Trophoblast cell (in vitro differentiated cells and primary cell): ENCODE results near the gene PLXNA3.

ENCODE experiments used
- DNase-seq, 2 donors: peaks; one replicate each; pipeline ENCODE4 v3.0.0-alpha.2; 2016
- H2AFZ ChIP-seq: 2 replicates; pipeline ENCODE4 v1.6.1; 2013; ENCODE audit warnings: low read length, moderate library complexity, mild to moderate bottlenecking; ENCODE audit not compliant: insufficient read depth, poor library complexity
- H2AK5ac ChIP-seq: 2 replicates; pipeline ENCODE4 v1.6.1; 2013; ENCODE audit warnings: mild to moderate bottlenecking, low read length
- H2BK120ac ChIP-seq: 2 replicates; pipeline ENCODE4 v1.6.1; 2013; ENCODE audit warnings: low read length, mild to moderate bottlenecking, moderate library complexity; ENCODE audit not compliant: insufficient read depth, poor library complexity
- H2BK12ac ChIP-seq: 2 replicates; pipeline ENCODE4 v1.6.1; 2013; ENCODE audit warnings: mild to moderate bottlenecking, low read length, moderate library complexity
- H2BK5ac ChIP-seq: 2 replicates; pipeline ENCODE4 v1.6.1; 2013; ENCODE audit warnings: low read length, low read depth, moderate library complexity, mild to moderate bottlenecking; ENCODE audit not compliant: poor library complexity
- H3K14ac ChIP-seq: 2 replicates; pipeline ENCODE4 v1.6.1; 2013; ENCODE audit warnings: mild to moderate bottlenecking, low read length
- H3K18ac ChIP-seq: 2 replicates; pipeline ENCODE4 v1.6.1; 2013; ENCODE audit warnings: mild to moderate bottlenecking, low read length
- H3K23ac ChIP-seq: 2 replicates; pipeline ENCODE4 v1.6.1; 2013; ENCODE audit warnings: low read length
- H3K27ac ChIP-seq: 2 replicates; pipeline ENCODE4 v1.5.1; 2013; ENCODE audit warnings: low read depth, mild to moderate bottlenecking, inconsistent platforms, low read length, moderate library complexity
- H3K27me3 ChIP-seq: 2 replicates; pipeline ENCODE4 v1.6.1; 2013; ENCODE audit warnings: inconsistent platforms, mild to moderate bottlenecking, low read length, moderate library complexity; ENCODE audit not compliant: insufficient read depth
- H3K36me3 ChIP-seq, 2 experiments: 1 replicate in 1 of 2; 2 replicates in 1 of 2; pipeline ENCODE4 v1.6.1; 2013; ENCODE audit warnings: low read length in 2 of 2, mild to moderate bottlenecking in 2 of 2, moderate library complexity in 1 of 2; ENCODE audit not compliant: insufficient read depth in 2 of 2, control insufficient read depth in 1 of 2
- H3K4ac ChIP-seq: 2 replicates; pipeline ENCODE4 v1.6.1; 2013; ENCODE audit warnings: low read depth, mild to moderate bottlenecking, low read length, moderate library complexity
- H3K4me1 ChIP-seq, 2 experiments: 1 replicate in 1 of 2; 2 replicates in 1 of 2; pipeline ENCODE4 v1.6.1; 2013; ENCODE audit warnings: low read length in 2 of 2, mild to moderate bottlenecking in 2 of 2, moderate library complexity in 1 of 2; ENCODE audit not compliant: insufficient read depth in 2 of 2, control insufficient read depth in 1 of 2
- H3K4me2 ChIP-seq: 2 replicates; pipeline ENCODE4 v1.6.1; 2013; ENCODE audit warnings: inconsistent platforms, mild to moderate bottlenecking, low read length, moderate library complexity
- H3K4me3 ChIP-seq: 2 replicates; pipeline ENCODE4 v1.5.1; 2013; ENCODE audit warnings: mild to moderate bottlenecking, low read depth, low read length, inconsistent platforms
- H3K79me1 ChIP-seq: one replicate; pipeline ENCODE4 v1.6.1; 2013; ENCODE audit warnings: low read length
- H3K79me2 ChIP-seq: 2 replicates; pipeline ENCODE4 v1.6.1; 2013; ENCODE audit warnings: low read length, mild to moderate bottlenecking; ENCODE audit not compliant: control insufficient read depth, insufficient read depth, poor library complexity
- H3K9ac ChIP-seq: 2 replicates; pipeline ENCODE4 v1.6.1; 2013; ENCODE audit warnings: mild to moderate bottlenecking, low read length
- H3K9me3 ChIP-seq: 2 replicates; pipeline ENCODE4 v1.6.1; 2013; ENCODE audit warnings: low read depth, mild to moderate bottlenecking, control low read depth, inconsistent platforms, low read length; ENCODE audit not compliant: insufficient read depth
- H4K12ac ChIP-seq: 2 replicates; pipeline ENCODE4 v1.6.1; 2013; ENCODE audit warnings: low read depth, mild to moderate bottlenecking, low read length, moderate library complexity
- H4K8ac ChIP-seq: 2 replicates; pipeline ENCODE4 v1.6.1; 2013; ENCODE audit warnings: low read depth, mild to moderate bottlenecking, low read length, moderate library complexity
- H4K91ac ChIP-seq: one replicate; pipeline ENCODE4 v1.6.1; 2013; ENCODE audit warnings: low read depth, mild to moderate bottlenecking, low read length, moderate library complexity
- WGBS: extraction: QIAGEN DNeasy Blood & Tissue Kit; methylation state at CpG from one replicate; pipeline ENCODE4 v1.1.7; 2013; ENCODE audit warnings: missing lambda C conversion rate; ENCODE audit not compliant: insufficient read length, insufficient coverage; ENCODE audit errors: extremely low coverage; 5-methylcytosine and 5-hydroxymethylcytosine counted together

PLXNA3 gene

DNA sequence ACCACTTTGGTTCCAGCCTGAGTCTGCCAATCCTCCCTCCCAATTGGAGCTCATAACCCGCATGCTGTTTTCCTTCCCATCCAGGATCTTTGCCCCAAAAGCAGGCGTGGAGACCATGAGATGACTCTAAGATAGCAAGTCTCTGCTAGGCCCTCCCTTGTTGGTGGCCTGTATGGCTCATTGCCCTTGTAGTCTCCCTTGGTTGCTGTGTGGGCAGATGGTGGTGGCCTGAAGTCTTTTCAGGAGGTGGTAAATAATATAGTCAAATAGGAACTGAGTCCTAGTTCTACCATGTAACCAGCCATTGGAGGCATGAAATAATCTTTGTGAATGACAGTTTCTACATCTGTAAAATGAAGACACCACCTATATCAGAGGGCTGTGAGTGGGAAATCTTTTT lies 28.4 kb upstream of the PLXNA3 start:
- Histone ChIP-seq H3K4me2 (peak overlapping the region; percentile 15), H3K14ac (no peak overlapping the region), H2BK12ac (no peak overlapping the region), H3K4me1 (peaks cover 18 to 24% of the 10 kb centered on the region in 2 experiments), H2BK120ac (no peak overlapping the region), H4K12ac (no peak overlapping the region), H3K79me2 (peaks cover 5% of the 10 kb centered on the region), H2BK5ac (no peak overlapping the region), H3K27ac (no peak overlapping the region), H3K36me3 (peaks cover 30 to 33% of the 10 kb centered on the region in 2 experiments), H3K4ac (peak overlapping the region; percentile 1), H4K91ac (no peak overlapping the region), H3K79me1 (peaks cover 8% of the 10 kb centered on the region), H3K27me3 (no peaks in the 10 kb centered on the region), H3K4me3 (no peak overlapping the region), H3K18ac (no peak overlapping the region), H2AK5ac (no peak overlapping the region), H3K9me3 (no peaks in the 10 kb centered on the region), H3K9ac (no peak overlapping the region), H2AFZ (no peak overlapping the region), H4K8ac (no peak overlapping the region), H3K23ac (no peak overlapping the region)
- DNase-seq: no peak
- no CpG with 5 or more reads among the region's 2 CpGs for WGBS

DNA sequence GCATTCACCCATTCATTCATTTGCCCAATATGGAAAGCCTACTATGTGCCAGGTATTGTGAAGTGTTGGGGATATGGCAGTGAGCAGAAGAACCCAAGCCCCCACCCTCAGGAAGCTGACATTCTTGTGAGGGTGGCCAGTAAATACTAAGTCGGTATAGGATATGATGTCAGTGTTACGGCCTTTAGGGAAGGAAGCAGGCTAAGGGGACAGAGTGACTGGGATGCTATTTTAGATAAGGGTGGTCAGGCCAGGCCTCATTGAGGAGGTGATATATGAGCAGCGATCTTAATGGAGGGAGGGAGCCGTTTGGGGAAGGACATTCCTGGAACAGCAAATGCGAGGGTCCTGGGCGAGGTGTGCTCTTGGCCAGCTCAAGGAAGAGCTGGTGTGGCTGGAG lies 27.6 kb upstream of the PLXNA3 start:
- H2AK5ac ChIP-seq: no peak overlapping the region
- H3K9me3 ChIP-seq: no peaks in the 10 kb centered on the region
- H3K23ac ChIP-seq: no peak overlapping the region
- H3K4me3 ChIP-seq: no peak overlapping the region
- no peak overlapping the region for H3K18ac ChIP-seq
- H2BK12ac ChIP-seq: no peak overlapping the region
- no peak overlapping the region for H2AFZ ChIP-seq
- no peak for DNase-seq
- peaks cover 18 to 24% of the 10 kb centered on the region in 2 experiments for H3K4me1 ChIP-seq
- peaks cover 8% of the 10 kb centered on the region for H3K79me1 ChIP-seq
- H3K27me3 ChIP-seq: no peaks in the 10 kb centered on the region
- H4K12ac ChIP-seq: no peak overlapping the region
- H2BK120ac ChIP-seq: no peak overlapping the region
- no peak overlapping the region for H2BK5ac ChIP-seq
- H4K91ac ChIP-seq: no peak overlapping the region
- no peak overlapping the region for H3K4ac ChIP-seq
- peak overlapping the region; percentile 52 for H3K27ac ChIP-seq
- WGBS: no CpG with 5 or more reads among the region's 6 CpGs
- peaks cover 37 to 40% of the 10 kb centered on the region in 2 experiments for H3K36me3 ChIP-seq
- peaks cover 5% of the 10 kb centered on the region for H3K79me2 ChIP-seq
- no peak overlapping the region for H3K4me2 ChIP-seq
- H4K8ac ChIP-seq: peak overlapping the region; percentile 51
- H3K14ac ChIP-seq: peak overlapping the region; percentile 32
- H3K9ac ChIP-seq: no peak overlapping the region

DNA sequence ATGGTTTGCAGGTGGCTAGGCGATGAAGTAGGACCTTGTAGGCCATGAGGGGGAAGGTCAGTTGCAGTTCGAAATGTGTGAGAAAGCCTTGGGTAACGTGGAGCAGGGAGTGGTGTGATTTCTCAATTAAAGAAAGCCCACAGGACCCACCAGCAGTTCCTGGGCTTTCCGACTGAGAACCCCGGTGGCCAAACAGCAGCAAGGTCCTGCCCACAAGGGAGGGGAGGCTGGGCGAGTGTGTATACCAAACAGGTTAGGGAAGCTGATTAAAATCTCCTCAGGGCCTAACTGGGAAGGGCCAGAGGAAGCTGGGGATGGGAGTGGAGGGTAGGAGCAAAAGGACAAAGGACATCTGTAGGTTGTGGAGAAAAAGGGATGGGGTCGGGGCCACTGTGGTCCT lies 27.2 kb upstream of the PLXNA3 start:
- Histone ChIP-seq H2BK120ac (no peak overlapping the region), H3K18ac (no peak overlapping the region), H3K4me2 (no peak overlapping the region), H4K12ac (no peak overlapping the region), H4K8ac (peak overlapping the region; percentile 51), H3K4me3 (no peak overlapping the region), H2BK12ac (no peak overlapping the region), H3K23ac (no peak overlapping the region), H3K79me1 (peaks cover 8% of the 10 kb centered on the region), H2AFZ (no peak overlapping the region), H3K27ac (peak overlapping the region; percentile 52), H3K14ac (peak overlapping the region; percentile 32), H4K91ac (no peak overlapping the region), H2AK5ac (no peak overlapping the region), H3K4me1 (peaks cover 18 to 24% of the 10 kb centered on the region in 2 experiments), H3K9ac (no peak overlapping the region), H3K27me3 (no peaks in the 10 kb centered on the region), H3K4ac (no peak overlapping the region), H3K79me2 (peaks cover 5% of the 10 kb centered on the region), H2BK5ac (no peak overlapping the region), H3K36me3 (peaks cover 42 to 44% of the 10 kb centered on the region in 2 experiments), H3K9me3 (no peaks in the 10 kb centered on the region)
- DNase-seq: peak in 1 of 2 donors; percentile 17
- WGBS: no CpG with 5 or more reads among the region's 7 CpGs

DNA sequence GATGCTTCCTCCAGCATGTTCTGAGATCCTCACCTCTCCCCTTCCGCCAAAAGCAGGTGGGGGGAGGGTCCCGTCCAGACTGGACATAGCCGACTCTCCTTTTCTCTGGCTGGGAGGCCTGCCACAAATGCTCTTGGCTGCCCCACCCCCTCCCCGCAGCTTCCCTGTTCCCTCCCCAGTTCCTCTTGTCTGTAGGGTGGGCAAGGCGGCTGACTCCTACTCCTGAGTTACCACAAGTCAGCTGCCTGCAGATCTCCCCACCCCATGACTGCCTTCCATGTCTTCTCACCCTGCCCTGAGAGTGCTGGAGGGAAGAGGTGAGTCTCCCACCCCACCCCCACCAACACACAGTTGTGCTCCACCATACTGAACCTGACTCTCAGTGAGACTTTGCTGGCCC lies 26.7 kb upstream of the PLXNA3 start:
- peaks cover 8% of the 10 kb centered on the region for H3K79me1 ChIP-seq
- WGBS: no CpG with 5 or more reads among the region's 5 CpGs
- H3K4me2 ChIP-seq: no peak overlapping the region
- no peak overlapping the region for H3K23ac ChIP-seq
- H3K79me2 ChIP-seq: peaks cover 5% of the 10 kb centered on the region
- no peak overlapping the region for H3K4me3 ChIP-seq
- H4K91ac ChIP-seq: no peak overlapping the region
- no peak overlapping the region for H4K12ac ChIP-seq
- no peak overlapping the region for H3K27ac ChIP-seq
- H2AFZ ChIP-seq: no peak overlapping the region
- H3K36me3 ChIP-seq: peaks cover 42 to 45% of the 10 kb centered on the region in 2 experiments
- no peak overlapping the region for H3K14ac ChIP-seq
- no peaks in the 10 kb centered on the region for H3K27me3 ChIP-seq
- no peak overlapping the region for H3K9ac ChIP-seq
- peak overlapping the region; percentile 33 for H3K4ac ChIP-seq
- DNase-seq: no peak
- H3K9me3 ChIP-seq: no peaks in the 10 kb centered on the region
- H2BK12ac ChIP-seq: no peak overlapping the region
- H3K4me1 ChIP-seq: peaks cover 18 to 26% of the 10 kb centered on the region in 2 experiments
- H2BK5ac ChIP-seq: no peak overlapping the region
- peak overlapping the region; percentile 35 for H3K18ac ChIP-seq
- no peak overlapping the region for H2BK120ac ChIP-seq
- H2AK5ac ChIP-seq: no peak overlapping the region
- no peak overlapping the region for H4K8ac ChIP-seq
